Fibroblast of skin of left biceps (primary cell): Measurements from ENCODE around the gene CREG1.

Experiments
- DNase-seq, 2 experiments: peaks; one replicate each; pipeline ENCODE4 v3.0.0-alpha.2; 2013; ENCODE audit warnings: low read depth in 2 of 2

Gene CREG1

DNA sequence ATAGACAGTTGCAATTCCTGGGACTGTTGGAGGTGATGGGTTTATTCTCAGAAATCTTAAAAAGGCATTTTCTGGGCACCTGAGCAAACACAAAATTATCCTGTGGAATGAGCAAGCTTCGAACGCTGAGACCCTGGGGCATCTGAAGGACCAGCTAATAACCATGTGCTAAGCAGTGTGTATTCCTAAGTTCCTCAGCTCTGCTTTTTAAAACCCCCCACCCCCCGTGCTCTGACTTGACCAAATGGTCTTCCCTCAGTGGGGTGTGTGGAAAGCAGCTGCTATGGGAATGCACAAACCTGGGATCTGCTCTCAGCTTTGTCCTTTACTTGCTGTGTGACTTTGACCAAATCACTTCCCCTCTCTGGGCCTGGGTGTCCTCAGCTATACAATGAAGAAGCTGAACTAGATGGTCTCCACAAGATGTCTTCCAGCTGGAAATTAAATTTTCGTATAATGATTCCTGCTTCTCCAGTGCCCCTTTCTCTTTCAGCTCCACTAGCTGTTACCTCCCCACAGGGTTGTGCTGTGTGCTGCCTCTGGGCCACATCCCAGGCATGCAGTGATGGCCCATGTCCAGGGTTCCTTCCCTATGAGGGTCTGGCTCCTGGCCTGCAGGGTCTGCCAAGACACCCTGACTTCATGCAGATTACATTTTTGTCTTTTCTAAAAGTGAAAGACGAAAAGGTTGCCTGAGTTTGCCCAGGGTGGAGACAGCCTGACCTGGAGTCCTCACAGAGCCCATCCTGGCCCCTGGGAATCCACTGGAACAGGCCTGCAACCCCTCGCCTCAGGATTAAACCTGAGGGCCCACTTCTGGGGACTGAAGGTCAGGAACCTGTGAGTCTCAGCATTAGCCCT is 20.4 kb downstream of the CREG1 start:
- no peak for DNase-seq

DNA sequence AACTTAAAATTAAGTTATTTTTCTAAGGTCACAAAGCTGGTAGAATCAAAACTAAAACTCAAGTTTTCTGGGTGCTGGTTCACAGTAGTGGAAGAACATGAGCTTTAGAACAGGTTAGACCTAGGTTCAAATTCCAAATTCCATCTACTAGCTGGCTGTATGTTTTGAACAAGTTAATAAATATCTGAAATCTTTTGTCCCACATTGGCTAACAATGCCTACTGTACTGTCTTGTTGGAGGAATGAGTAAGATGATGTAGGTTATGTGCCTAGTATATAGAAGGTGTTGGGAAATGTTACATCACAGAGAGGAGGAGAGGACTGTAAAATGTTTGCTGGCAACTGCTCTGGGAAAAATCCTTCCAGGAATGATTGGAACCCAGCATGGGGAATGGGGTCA is 21.2 kb downstream of the CREG1 start:
- DNase-seq: no peak

DNA sequence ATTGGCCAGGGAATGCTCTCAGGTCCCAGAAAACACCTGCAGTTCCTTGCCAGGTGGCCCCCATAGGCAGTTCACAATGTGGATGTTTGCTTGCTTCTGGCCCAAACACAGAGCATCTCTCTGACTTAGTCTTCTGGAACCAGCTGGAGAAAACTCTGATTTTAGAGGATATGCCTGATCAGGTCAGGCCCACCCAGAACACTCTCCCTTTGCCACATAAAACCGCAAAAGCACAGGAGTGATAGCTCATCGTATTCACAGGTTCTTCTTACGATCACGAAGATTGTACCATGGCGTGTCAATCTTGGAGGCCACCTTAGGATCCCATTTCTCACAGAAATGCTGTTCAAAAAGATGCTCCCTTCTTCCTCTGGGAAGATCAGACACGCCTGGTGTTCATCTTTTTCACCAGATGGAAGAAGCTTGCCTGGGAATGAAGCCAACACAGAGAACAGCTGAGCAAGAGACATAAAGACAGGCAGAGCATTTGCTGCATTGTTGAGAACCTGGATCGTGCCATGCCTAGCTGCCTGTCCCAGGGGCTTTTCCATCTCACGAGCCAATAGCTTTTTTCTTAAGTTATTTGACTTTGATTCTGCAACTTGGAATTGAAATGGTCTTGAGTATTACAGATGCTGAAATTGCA is 23.6 kb downstream of the CREG1 start:
- DNase-seq: no peak

DNA sequence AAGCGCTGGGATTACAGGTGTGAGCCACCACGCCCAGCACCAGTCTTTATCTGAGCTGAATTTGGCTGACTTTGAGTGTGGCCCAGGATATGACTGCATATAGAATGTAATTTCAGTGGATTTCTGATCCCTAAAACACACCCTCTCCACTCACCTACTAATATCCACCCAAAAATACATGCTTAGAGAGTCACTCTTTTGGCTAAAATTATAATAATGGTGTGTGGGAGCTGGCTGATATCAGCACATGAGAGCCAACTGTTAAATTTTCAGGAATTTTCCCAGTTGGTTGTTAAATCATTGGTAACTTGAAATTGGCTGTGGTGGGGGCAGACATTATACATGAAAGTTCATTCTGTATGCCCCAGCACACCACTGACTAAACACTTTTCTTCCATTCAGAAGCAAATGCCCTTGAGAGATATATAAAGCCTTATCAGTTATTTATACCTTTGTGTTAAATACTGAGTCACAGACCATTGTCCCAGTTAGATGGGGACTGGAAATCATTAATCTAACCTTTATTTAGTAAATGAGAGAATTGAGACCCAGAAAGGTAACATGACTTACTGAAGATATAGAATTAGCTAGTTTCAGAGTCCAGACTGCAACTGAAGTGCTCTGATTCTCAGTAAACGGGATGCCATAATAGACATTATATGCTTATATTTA is 25.4 kb downstream of the CREG1 start:
- DNase-seq: no peak

DNA sequence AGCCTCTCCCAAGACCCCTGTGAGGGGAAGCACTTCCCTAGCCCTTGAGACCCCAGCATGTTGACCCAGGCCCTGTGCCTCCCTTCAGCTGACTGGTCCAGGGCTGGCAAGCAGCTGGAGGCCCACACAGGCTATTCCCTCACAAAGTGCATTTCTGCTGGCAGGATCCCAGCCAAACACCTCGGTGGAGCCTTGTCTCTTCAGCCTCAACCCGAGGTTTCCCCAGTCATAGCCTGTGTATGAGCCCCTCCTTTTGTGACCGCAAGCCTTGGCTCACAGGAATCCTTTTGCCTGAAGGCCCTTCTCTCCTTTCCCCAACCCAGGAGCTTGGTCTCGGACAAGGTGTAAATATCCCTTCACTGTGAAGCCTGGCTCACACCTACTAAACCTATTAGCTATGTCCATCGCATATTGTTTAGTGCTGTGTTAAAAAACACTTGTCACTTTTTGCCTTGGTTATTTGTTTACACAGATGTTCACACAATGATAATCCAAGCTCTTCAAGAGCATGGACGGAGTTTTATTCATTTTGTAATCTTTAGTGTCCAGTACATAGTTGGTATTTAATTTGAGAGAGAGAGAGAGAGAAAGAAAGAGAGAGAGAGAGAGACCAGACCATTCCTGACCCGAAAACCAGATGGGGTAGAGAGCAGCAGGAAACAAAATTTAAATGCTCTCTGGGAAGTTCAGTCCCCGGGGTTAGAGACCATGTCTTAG is 26.7 kb downstream of the CREG1 start:
- no peak for DNase-seq

DNA sequence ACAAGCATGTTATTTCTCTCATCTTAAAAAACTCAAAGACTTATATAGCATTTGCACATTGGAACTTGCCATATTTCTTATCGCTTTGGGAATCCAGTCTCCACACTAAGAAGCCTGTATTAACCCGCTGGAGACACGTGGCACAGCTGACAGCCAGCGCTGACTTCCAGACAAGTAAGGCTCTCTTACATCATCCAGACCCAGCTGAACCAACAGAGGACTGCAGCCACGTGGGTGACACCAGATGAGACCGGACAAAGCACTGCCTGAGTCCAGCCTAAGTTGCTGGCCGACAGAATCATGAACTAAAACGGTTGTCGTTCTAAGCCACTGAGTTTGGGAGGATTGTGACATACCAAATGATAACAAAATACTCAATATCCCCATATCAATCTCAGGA is 28.9 kb downstream of the CREG1 start:
- no peak for DNase-seq

DNA sequence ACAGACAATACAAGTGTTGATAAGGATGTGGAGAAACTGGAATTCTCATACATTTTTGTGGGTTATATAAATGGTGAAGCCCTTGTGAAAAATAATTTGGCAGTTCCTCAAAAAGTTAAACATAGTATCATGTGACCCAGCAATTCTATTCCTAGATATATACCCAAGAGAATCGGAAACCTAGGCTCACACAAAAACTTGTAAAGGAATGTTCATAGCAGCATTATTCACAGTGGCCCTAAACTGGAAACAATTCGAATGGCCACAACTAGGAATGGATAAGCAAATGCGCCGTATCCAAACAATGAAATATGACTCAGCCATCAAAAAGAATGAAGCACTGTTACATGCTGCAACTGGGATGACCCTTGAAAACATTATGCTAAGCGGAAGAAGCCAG is 31.3 kb downstream of the CREG1 start:
- DNase-seq: no peak

DNA sequence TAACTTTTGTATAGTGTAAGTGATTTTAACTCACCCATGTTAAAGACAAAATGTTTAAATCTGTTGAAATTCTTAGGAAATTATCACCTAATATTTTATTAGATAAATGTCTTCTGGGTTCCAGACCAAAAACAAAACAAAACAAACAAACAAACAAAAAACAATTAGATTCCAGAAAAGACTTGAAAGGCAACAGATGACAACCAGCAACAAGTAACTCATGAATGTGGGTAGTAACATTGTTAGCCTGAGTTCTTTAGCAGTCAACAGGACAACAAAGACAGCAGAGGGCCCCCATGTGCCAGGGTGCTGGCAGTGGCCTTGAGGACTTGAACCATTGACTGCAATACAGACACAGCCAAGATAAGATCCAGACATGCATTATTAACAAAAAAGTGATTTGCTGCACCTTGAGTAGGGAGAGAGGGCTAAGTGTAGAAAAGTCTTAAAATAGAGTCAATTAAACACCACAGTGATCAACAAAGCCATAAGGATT is 32.8 kb downstream of the CREG1 start:
- DNase-seq: no peak

DNA sequence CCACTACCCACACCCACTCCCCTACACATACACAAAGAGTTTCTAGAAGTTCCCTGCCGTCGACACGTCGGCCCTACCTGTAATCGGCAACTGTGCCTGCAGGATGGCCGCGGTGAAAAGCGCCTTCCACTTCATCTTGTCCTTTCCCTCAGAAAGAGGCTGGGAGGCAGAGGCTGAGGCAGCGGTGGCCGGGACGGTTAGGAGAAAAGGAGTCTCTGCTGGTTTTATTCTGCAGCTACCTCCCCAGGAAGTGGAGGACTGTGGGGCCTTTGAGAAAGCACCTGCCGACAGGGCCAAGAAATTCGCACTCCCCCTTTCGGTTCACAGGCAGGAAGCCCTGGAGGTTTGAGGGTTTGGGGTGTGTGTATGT is 35.2 kb downstream of the CREG1 start, which contains the start of gene CD247:
Gene CD247, minus strand, starts transcription at position 199 of the 370 bp plus-strand sequence. Its CDS starts 64 bp downstream, at position 135.
- DNase-seq: no peak

DNA sequence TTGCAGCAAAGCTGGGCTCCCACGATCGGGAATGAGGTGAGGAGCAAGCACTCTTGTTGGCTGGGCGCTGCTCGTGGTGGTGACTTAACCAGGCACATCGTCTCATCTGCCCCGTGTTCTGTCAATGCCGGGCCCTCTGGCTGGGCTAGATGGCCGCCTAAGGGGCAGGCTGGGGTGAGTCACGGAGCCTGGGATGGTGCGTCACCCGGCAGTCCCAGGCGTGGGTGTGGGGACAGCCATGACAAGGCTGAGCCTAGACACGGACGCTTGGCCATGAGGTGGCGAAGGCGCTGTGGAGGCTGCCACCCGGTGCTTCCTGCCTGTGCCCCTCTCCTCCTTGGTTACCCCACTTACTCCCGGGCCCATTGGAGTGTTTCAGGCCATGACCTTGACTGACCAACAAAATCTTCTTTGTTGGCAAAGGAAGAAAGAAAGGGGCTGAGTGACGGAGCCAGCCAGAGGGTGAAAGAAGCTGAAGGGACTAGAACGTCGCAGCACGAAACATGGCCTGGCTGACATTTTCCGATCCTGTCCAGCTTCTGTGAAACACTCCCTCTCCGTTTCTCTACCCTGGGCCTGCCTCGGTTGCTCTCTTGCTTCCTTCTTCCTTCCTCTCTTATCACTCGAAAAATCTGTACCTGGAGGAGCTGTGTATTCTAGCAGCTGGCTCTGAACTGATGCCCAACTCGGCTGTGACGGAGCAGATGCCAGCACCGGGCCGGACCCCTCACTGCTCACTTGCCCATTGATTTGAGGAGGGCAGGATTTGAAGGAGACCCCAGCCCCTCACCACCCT is 35.8 kb downstream of the CREG1 start:
- DNase-seq: no peak

DNA sequence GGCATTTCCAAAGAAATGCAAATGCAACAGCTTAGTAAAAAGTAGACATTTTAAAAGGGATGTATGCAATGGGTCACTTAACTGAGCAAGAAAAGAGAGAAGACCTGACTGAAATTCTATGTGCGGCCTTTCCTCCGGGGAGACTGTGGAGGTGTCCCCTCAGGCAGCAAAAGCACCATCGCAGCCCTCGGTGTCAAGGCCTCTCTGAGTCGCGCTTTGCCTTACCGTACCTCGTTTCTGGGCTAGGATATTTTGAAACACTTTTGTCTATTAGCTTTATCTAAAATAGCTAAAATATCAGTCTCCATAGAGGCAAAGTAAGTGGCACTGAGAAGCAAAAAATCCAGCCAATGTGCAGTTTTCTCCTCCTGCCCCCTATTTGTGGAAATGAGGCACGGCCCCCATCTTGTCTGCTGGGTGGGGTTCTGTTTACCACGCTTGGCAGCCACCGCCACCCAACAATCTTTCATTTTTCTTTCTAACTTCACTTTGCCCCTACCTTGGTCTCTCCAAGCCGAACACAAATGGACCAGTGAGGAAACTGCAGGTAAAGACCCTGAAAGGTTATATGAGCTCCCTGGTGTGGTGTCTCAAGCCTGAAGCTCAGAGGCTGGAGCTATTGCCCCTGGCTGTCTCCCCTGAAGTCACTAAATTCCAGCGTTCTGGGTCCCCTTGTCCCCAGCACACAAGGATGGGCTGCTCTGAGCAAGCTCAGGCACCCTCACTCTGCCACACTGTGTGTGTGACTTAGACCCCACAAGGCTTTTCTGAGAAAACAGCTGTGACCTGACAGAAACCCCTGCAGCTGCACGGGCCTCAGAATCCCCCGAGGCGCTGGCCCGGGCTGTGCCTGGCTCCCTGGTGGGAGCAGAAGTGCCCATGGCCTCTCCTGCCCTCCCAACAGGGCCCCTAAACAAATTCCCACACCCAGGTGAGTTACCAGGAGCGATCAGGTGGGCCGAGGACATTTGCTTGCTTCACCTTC is 36.9 kb downstream of the CREG1 start:
- no peak for DNase-seq

DNA sequence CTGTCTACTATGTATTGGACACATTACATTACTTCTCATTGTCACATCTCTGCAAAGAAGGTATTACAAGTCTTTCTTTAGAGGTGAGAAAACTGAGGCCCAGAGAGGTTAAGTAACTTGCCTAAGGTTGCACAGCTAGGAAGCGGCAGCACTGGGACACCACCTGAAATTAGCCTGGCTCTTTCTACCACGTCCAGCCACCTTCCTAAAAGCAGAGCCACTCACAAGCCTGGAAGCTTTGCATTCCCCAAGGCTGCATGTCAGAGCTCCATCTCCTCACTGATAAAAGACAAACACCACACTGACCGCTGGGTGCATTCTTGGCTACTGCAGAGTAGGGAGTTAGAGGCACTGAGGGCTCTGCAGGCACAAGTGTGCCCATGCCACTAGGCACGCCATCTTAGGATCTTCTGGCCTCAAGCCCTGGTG is 37.7 kb downstream of the CREG1 start:
- no peak for DNase-seq

DNA sequence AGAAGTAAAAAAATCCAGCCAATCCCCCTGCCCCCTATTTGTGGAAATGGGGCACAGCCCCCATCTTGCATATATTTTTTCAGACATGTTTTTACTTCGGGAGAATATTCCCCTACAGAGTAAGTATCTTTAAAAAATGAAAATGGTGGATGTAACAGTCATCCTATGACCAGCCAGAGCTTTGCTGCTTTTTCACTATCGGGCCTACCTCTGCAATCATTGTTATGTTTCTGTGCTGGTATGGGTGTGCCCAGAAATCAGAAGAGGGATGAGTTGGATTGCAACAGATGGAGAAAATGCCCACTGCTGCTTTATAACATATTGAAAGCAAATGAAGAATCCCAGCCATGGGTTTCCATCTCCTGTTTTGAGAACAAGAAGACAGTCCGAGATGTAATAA is 38.1 kb downstream of the CREG1 start:
- DNase-seq: no peak

DNA sequence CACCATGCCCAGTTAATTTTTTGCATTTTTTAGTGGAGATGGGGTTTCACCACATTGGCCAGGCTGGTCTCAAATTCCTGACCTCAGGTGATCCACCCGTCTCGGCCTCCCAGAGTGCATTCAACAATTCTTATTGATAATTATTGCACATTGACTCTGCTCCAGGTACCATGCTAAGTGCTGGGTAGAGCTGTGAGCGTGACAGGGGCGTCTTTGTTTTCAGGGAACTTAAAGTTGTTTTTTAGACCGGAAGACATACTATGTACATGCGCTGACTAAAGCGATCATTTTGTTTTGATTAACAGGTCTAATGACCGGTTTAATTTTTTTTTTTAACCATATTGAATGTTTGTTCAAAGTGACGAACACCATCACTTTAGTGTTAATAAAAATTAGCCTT is 39.3 kb downstream of the CREG1 start:
- no peak for DNase-seq

DNA sequence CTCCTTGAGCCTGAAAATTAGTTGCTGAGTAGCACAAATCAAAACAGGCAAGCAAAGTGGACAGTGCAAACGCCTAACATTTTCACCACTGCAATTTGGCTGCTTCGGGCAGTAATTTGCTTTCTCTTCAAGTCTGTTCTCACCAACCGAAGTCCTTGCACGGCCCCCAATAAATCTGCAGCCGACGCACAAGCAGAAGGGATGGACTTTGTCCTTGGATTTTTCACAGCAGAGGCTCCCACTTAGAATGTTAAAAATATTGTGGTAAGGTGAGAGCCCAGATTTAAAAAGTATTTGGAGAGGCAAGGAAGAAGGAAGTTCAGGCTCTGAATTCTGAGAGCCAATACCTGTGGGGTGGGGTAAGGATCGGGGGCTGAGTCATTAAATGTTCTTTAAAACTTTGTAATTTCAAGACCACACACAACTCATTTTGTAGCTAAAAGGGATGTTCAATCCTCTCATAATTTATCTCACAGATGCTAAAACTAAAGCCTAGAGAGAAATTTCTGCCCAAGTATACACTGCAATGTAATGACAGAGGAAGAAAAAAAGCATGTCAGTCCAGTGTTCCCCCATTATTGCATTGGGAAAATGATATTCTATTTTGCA is 41.4 kb downstream of the CREG1 start:
- DNase-seq: no peak

DNA sequence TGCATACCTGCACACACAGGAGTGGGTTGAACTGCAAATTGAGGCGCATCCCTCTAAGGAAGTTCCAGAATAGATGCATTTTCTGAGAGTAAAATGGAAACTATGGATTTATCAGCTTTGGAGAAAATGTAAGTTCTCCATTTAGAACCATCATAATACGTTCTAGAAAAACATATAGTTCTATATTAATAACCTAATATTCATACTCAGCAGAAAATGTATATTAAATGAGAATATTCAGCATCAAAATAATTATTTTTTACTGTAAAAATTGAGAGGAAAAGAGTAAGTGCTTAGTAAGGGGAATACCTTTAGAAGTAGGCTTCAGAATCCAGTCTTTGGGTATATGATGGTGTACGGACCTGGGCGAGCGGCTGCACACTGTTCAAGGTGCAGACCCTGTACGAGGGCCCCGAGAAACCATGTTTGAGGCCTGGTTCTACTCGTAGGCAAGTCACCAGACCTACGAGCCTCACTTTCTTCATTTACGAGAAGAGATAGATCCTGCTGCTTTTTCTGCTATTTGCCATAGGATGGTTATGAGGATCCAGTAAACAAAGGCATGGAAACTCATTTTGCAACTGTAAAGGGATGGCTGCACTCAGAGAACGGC is 42.1 kb downstream of the CREG1 start:
- no peak for DNase-seq

DNA sequence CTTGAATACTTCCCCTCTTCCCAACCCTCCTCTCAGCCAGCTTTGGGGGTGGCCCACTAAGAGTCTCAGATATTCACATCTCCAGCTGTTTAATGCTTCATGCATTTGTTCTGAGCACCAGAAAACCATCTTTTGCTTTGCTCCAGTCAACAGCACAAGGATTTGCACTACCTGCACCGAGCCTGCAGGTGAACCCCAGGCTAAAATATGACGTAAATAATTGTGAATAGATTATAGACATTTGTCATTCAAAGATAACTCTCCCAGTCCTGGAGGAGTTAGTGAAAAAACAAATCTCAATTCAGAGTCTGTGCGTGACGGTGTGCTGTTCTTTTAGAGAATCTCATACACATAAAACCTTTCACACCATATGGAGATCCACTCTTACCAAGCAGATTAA is 42.7 kb downstream of the CREG1 start:
- no peak for DNase-seq

DNA sequence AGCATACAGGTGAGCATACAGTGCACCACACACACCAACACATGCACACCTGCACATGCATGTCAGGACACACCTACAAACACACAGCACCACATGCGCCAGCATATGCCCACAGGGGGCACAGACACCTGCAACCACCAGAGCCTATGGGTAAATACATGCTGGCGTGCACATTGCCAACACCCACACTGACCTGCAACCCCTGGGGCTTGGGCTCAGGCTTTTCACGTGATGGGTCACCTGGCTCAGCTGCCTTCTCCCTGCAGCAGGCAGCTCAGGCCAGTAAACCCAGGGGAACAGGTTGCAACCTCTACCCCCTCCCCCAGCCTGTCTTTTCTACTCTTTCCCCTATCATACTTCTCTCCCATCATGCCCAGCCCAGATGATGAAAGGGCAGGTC is 43.3 kb downstream of the CREG1 start:
- no peak for DNase-seq

DNA sequence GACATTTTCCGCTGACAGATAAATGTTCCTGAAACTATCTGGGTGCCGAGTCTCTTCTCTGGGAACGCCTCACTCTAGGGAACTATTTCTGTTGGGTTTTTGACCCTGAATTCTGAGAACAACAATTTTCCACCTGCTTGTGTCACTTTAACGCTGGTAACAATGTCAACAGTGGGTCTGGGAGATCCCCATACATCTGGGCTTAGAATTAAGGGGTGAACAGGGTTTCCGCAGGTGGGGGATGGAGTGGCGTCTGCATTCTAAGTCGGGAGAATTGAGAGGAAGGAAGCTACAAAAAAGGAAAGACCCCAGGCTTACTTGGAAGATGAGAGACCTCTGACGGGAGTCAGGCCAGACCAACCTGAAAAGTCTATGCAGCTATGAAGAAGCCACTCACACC is 44.0 kb downstream of the CREG1 start:
- no peak for DNase-seq
